ENCODE measurements around the gene GRHL1. TPM values are rescaled to one million over a fixed set of nuclear protein-coding genes. Genes with fewer than 3 reads are reported as not detected.

Gene GRHL1
- total and polyA plus RNA-seq, 2 donors (not counting 3 experiments of a cell fraction or from before 2014, with no cell fraction given), result 0.37 to 1.1 TPM

GRCh38 chr2:10019602-10020400, 68.3 kb downstream of the GRHL1 start:
- dilution Hi-C loops (cut with MboI; ENCODE audit: extremely low pct_ligation_motif_present, low sequenced_read_pairs), result no loop called here
- POLR2A ChIA-PET, result no interaction called here

More at GRCh38 chr2:10019602-10020400, 68.3 kb downstream of the GRHL1 start:
- Histone ChIP-seq H3K36me3 (ENCODE audit: control insufficient read depth in 2 of 2, extremely low read depth in 1 of 2, insufficient read depth in 2 of 2, low read length in 2 of 2) (no peaks in the 10 kb centered on the region), H3K4me1 (ENCODE audit: control insufficient read depth, extremely low read depth, insufficient read depth, low read length) (no peaks in the 10 kb centered on the region), H3K79me2 (ENCODE audit: control insufficient read depth, insufficient read depth, low read length) (no peaks in the 10 kb centered on the region), H3K27me3 (ENCODE audit: control insufficient read depth in 2 of 2, insufficient read depth in 2 of 2, low read length in 2 of 2) (peaks cover 0 to 2% of the 10 kb centered on the region in 2 experiments), H3K9ac (replicated peaks; ENCODE audit: extremely low read depth, insufficient read depth, low read length) (no peak overlapping the region), H3K4me3 (replicated peaks in 1 of 3; ENCODE audit: insufficient read depth in 1 of 3, low read depth in 1 of 3, low read length in 3 of 3) (no peak overlapping the region), H2AFZ (ENCODE audit: low read depth, low read length) (no peak overlapping the region), H3K4me2 (ENCODE audit: insufficient read depth, low read length) (no peak overlapping the region), H3K9me1 (replicated peaks; ENCODE audit: control insufficient read depth, extremely low read depth, insufficient read depth, low read length) (no peaks in the 10 kb centered on the region), H3K27ac (ENCODE audit: insufficient read depth, low read depth, low read length) (no peak overlapping the region), H4K20me1 (replicated peaks; ENCODE audit: control insufficient read depth, extremely low read depth, insufficient read depth, low read length) (no peaks in the 10 kb centered on the region), H3K9me3 (replicated peaks; ENCODE audit: control insufficient read depth, insufficient read depth, low read length) (no peaks in the 10 kb centered on the region)
- no peak for TF ChIP-seq GATA2 (IDR thresholded peaks at IDR 0.05; ENCODE audit: insufficient read depth, insufficient read length, low read depth, low read length)
- TF ChIP-seq POLR2AphosphoS5 (IDR thresholded peaks at IDR 0.05; ENCODE audit: insufficient read depth, low read depth, low read length), result no peak
- no peak for TF ChIP-seq JUN (IDR thresholded peaks at IDR 0.05; ENCODE audit: borderline replicate concordance, insufficient read depth, insufficient read length, low read depth)
- TF ChIP-seq FOS (IDR thresholded peaks at IDR 0.05; ENCODE audit: borderline replicate concordance, insufficient read depth, low read length), result no peak
- TF ChIP-seq CTCF (IDR thresholded peaks at IDR 0.05; ENCODE audit: extremely low read depth in 1 of 2, insufficient read depth in 1 of 2, low read depth in 1 of 2, low read length in 2 of 2), result no peak
- TF ChIP-seq EZH2 (IDR thresholded peaks at IDR 0.05; ENCODE audit: borderline replicate concordance, low read depth, low read length, severe bottlenecking), result no peak
- no peak for TF ChIP-seq MAX (IDR thresholded peaks at IDR 0.05; ENCODE audit: insufficient read depth, insufficient read length)
- TF ChIP-seq MYC (IDR thresholded peaks at IDR 0.05; ENCODE audit: low read depth, low read length), result no peak
- no peak for TF ChIP-seq POLR2A (IDR thresholded peaks at IDR 0.05; ENCODE audit: low read depth, low read length)
- CTCF ChIA-PET, result interaction anchor here (0.9 to 16.1 kb wide), 3 partner anchors 16 to 219 kb away, joined by 3 to 151 read pairs (median 3); no protein-coding TSS in a partner anchor
- no TSS peak for BruUV-seq (replicated peaks)
- intact Hi-C loops (cut with micrococcal nuclease), result no loop called here
- FAIRE-seq (no peak), DNase-seq (ENCODE audit: low read depth, low spot score) (no peak)

Measured in endothelial cell of umbilical vein (primary cell).